ENCODE measurements around the gene DOCK3.

DOCK3 gene

DNA sequence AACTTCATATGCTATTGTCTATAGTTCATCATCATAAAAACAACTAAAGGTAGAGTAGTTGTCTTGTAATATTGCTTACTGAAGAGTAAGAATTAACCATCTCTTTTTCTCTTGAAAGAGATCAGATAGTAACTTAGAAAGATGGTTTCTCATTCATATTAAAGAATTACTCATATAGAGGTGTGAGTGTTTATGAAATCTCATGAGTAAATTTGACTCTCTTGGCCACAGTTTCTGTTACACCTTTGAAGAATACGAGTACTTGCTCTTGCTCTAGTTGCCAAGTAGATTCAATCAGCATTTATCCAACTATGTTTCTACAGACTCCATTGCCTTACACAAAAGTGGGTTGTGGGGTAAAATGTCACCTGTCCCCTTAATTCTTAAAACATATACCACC, 463.0 kb downstream of the DOCK3 start:
- TF ChIP-seq, protein P1, sequence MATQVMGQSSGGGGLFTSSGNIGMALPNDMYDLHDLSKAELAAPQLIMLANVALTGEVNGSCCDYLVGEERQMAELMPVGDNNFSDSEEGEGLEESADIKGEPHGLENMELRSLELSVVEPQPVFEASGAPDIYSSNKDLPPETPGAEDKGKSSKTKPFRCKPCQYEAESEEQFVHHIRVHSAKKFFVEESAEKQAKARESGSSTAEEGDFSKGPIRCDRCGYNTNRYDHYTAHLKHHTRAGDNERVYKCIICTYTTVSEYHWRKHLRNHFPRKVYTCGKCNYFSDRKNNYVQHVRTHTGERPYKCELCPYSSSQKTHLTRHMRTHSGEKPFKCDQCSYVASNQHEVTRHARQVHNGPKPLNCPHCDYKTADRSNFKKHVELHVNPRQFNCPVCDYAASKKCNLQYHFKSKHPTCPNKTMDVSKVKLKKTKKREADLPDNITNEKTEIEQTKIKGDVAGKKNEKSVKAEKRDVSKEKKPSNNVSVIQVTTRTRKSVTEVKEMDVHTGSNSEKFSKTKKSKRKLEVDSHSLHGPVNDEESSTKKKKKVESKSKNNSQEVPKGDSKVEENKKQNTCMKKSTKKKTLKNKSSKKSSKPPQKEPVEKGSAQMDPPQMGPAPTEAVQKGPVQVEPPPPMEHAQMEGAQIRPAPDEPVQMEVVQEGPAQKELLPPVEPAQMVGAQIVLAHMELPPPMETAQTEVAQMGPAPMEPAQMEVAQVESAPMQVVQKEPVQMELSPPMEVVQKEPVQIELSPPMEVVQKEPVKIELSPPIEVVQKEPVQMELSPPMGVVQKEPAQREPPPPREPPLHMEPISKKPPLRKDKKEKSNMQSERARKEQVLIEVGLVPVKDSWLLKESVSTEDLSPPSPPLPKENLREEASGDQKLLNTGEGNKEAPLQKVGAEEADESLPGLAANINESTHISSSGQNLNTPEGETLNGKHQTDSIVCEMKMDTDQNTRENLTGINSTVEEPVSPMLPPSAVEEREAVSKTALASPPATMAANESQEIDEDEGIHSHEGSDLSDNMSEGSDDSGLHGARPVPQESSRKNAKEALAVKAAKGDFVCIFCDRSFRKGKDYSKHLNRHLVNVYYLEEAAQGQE (IDR thresholded peaks at IDR 0.05; ENCODE audit: insufficient read depth in 1 of 2, low read depth in 2 of 2, low read length in 2 of 2) = no peak
- TF ChIP-seq FOXP2 (optimal IDR thresholded peaks at IDR 0.05; ENCODE audit: borderline replicate concordance, extremely low read depth, extremely low read length, insufficient read depth) (no peak), TAF1 (IDR thresholded peaks at IDR 0.05; ENCODE audit: borderline replicate concordance, insufficient read depth, low read length) (no peak), POLR2AphosphoS5 (IDR thresholded peaks at IDR 0.05; ENCODE audit: low read depth, low read length) (no peak)

DNA sequence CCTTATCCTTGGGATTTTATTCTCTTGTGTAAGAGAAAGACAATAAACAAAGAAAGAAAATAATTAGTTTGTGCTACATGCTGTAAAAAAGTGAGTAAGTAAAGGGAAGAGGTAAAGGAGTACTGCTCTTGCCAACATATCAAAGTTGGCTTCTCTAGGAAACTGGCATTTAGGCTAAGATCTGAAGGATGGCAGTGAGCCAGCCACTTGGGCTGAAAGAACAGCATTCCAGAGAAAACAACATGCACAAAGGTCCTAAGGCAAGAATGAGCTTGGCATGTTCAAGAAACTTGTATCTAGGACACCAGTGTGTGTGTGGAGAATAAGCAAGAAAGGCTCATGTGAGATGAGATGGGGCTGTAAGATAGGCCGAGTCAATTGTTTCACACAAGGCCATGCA, 464.9 kb downstream of the DOCK3 start:
- no peak for TF ChIP-seq TAF1 (IDR thresholded peaks at IDR 0.05; ENCODE audit: borderline replicate concordance, insufficient read depth, low read length)
- TF ChIP-seq SIN3A (IDR thresholded peaks at IDR 0.05; ENCODE audit: borderline replicate concordance, insufficient read depth, low read length) = no peak
- no peak for TF ChIP-seq FOXP2 (optimal IDR thresholded peaks at IDR 0.05; ENCODE audit: borderline replicate concordance, extremely low read depth, extremely low read length, insufficient read depth)
- TF ChIP-seq, protein P1 (IDR thresholded peaks at IDR 0.05; ENCODE audit: insufficient read depth in 1 of 2, low read depth in 2 of 2, low read length in 2 of 2) = no peak
- TF ChIP-seq POLR2AphosphoS5 (IDR thresholded peaks at IDR 0.05; ENCODE audit: low read depth, low read length) = no peak

DNA sequence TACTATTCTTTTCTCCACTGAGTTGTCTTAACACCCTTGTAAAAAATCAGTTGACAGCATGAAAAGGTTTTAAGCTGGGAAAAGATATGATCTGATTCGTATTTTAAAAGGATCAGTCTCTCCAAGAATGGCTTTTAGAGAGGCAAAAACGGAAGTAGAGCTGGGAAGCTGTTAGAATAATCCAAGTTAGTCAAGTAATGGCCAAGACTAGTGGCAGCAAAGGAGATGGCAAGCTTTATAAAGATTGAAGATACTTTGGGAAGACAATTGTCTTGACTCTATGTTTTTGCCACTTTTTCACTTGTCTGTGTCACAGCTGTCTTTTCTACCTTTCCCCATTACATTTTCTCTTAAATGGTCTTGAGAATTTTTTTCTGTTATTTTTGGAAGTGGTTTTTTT, 466.8 kb downstream of the DOCK3 start:
- TF ChIP-seq POLR2AphosphoS5 (IDR thresholded peaks at IDR 0.05; ENCODE audit: low read depth, low read length) = no peak
- no peak for TF ChIP-seq TAF1 (IDR thresholded peaks at IDR 0.05; ENCODE audit: borderline replicate concordance, insufficient read depth, low read length)
- TF ChIP-seq, protein P1 (IDR thresholded peaks at IDR 0.05; ENCODE audit: insufficient read depth in 1 of 2, low read depth in 2 of 2, low read length in 2 of 2) = no peak
- TF ChIP-seq FOXP2 (optimal IDR thresholded peaks at IDR 0.05; ENCODE audit: borderline replicate concordance, extremely low read depth, extremely low read length, insufficient read depth) = no peak
- no peak for TF ChIP-seq SIN3A (IDR thresholded peaks at IDR 0.05; ENCODE audit: borderline replicate concordance, insufficient read depth, low read length)

DNA sequence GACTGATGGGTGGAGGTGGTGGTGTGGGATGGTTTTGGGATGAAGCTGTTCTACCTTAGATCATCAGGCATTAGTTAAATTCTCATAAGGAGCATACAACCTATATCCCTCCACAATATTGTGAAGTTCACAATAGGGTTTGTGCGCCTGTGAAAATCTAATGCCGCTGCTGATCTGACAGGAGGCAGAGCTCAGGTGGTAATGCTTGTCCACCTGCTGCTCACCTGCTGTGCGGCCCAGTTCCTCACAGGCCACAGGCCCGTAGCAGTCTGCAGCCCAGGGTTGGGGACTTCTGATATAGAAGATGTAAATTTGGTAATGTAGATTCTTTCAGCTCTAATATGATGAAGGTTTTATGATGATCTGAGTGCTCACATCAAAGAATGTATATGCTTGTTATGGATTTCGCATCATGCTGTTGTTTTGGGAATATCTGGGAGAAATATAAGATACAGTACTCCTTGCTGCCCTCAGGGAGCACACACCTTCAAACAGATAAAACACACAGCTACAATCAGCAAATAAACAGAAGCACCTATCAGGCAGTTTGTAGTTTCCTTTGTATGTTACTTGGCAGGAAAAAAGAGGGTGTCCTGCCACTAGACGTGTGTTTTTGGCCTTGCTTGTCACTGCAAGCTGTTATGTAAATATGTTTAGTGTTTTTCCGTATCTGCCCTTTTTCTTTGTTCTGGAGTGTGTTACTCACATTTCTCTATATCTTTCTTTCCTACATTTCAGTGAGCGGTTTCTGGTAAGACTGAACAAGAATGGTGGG, 471.3 kb downstream of the DOCK3 start:
- no peak for TF ChIP-seq SIN3A (IDR thresholded peaks at IDR 0.05; ENCODE audit: borderline replicate concordance, insufficient read depth, low read length)
- TF ChIP-seq FOXP2 (optimal IDR thresholded peaks at IDR 0.05; ENCODE audit: borderline replicate concordance, extremely low read depth, extremely low read length, insufficient read depth) = no peak
- no peak for TF ChIP-seq POLR2AphosphoS5 (IDR thresholded peaks at IDR 0.05; ENCODE audit: low read depth, low read length)
- no peak for TF ChIP-seq TAF1 (IDR thresholded peaks at IDR 0.05; ENCODE audit: borderline replicate concordance, insufficient read depth, low read length)
- TF ChIP-seq, protein P1 (IDR thresholded peaks at IDR 0.05; ENCODE audit: insufficient read depth in 1 of 2, low read depth in 2 of 2, low read length in 2 of 2) = no peak

Data from PFSK-1 (cell line).